ENCODE results near the gene TRMT112.

GRCh38 chr11:64288353-64288750, 29.0 kb downstream of the TRMT112 start:
- no peak for TF ChIP-seq POLR2AphosphoS5 (IDR thresholded peaks at IDR 0.05; ENCODE audit: low read depth)
- TF ChIP-seq, protein P1, sequence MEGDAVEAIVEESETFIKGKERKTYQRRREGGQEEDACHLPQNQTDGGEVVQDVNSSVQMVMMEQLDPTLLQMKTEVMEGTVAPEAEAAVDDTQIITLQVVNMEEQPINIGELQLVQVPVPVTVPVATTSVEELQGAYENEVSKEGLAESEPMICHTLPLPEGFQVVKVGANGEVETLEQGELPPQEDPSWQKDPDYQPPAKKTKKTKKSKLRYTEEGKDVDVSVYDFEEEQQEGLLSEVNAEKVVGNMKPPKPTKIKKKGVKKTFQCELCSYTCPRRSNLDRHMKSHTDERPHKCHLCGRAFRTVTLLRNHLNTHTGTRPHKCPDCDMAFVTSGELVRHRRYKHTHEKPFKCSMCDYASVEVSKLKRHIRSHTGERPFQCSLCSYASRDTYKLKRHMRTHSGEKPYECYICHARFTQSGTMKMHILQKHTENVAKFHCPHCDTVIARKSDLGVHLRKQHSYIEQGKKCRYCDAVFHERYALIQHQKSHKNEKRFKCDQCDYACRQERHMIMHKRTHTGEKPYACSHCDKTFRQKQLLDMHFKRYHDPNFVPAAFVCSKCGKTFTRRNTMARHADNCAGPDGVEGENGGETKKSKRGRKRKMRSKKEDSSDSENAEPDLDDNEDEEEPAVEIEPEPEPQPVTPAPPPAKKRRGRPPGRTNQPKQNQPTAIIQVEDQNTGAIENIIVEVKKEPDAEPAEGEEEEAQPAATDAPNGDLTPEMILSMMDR (conservative IDR thresholded peaks at IDR 0.05; ENCODE audit: low read depth in 2 of 2) = no peak

All from GM23338 (cell line).